ENCODE results near the gene VWA5B2. TPM values are rescaled to one million over a fixed set of nuclear protein-coding genes. Genes with fewer than 3 reads are reported as not detected.

Gene VWA5B2
- total and polyA plus RNA-seq, 9 of the 15 experiments (the other 6 are each of a cell fraction or from before 2014, with no cell fraction given), result 0.04 TPM; not detected in 8

- TF ChIP-seq, protein P1, sequence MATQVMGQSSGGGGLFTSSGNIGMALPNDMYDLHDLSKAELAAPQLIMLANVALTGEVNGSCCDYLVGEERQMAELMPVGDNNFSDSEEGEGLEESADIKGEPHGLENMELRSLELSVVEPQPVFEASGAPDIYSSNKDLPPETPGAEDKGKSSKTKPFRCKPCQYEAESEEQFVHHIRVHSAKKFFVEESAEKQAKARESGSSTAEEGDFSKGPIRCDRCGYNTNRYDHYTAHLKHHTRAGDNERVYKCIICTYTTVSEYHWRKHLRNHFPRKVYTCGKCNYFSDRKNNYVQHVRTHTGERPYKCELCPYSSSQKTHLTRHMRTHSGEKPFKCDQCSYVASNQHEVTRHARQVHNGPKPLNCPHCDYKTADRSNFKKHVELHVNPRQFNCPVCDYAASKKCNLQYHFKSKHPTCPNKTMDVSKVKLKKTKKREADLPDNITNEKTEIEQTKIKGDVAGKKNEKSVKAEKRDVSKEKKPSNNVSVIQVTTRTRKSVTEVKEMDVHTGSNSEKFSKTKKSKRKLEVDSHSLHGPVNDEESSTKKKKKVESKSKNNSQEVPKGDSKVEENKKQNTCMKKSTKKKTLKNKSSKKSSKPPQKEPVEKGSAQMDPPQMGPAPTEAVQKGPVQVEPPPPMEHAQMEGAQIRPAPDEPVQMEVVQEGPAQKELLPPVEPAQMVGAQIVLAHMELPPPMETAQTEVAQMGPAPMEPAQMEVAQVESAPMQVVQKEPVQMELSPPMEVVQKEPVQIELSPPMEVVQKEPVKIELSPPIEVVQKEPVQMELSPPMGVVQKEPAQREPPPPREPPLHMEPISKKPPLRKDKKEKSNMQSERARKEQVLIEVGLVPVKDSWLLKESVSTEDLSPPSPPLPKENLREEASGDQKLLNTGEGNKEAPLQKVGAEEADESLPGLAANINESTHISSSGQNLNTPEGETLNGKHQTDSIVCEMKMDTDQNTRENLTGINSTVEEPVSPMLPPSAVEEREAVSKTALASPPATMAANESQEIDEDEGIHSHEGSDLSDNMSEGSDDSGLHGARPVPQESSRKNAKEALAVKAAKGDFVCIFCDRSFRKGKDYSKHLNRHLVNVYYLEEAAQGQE (IDR thresholded peaks at IDR 0.05; ENCODE audit: borderline replicate concordance), result peak; percentile 33; the same call in 1 of the 2 replicates
- TF ChIP-seq, protein P1 (CRISPR knock-in tag; IDR thresholded peaks at IDR 0.05; ENCODE audit: low read depth), result no peak
- TF ChIP-seq ZNF518B (CRISPR knock-in tag; IDR thresholded peaks at IDR 0.05), result no peak
- no peak for TF ChIP-seq SMAD1 (IDR thresholded peaks at IDR 0.05; ENCODE audit: low read depth, low read length, partially characterized antibody)
- no peak for TF ChIP-seq NR4A1 (CRISPR knock-in tag; IDR thresholded peaks at IDR 0.05)
- no peak for TF ChIP-seq NR4A1 (tag; IDR thresholded peaks at IDR 0.05)
- no peak for TF ChIP-seq CBX2 (IDR thresholded peaks at IDR 0.05; ENCODE audit: insufficient read depth, low read length, poor library complexity, severe bottlenecking)
- TF ChIP-seq ESRRB (CRISPR knock-in tag; IDR thresholded peaks at IDR 0.05; ENCODE audit: borderline replicate concordance), result no peak
- TF ChIP-seq CTBP1 (IDR thresholded peaks at IDR 0.05; ENCODE audit: borderline replicate concordance), result no peak
- TF ChIP-seq, protein P2, sequence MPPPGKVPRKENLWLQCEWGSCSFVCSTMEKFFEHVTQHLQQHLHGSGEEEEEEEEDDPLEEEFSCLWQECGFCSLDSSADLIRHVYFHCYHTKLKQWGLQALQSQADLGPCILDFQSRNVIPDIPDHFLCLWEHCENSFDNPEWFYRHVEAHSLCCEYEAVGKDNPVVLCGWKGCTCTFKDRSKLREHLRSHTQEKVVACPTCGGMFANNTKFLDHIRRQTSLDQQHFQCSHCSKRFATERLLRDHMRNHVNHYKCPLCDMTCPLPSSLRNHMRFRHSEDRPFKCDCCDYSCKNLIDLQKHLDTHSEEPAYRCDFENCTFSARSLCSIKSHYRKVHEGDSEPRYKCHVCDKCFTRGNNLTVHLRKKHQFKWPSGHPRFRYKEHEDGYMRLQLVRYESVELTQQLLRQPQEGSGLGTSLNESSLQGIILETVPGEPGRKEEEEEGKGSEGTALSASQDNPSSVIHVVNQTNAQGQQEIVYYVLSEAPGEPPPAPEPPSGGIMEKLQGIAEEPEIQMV (tag; conservative IDR thresholded peaks at IDR 0.05; ENCODE audit: low read depth), result no peak
- TF ChIP-seq LARP7 (IDR thresholded peaks at IDR 0.05), result no peak
- TF ChIP-seq MYNN (IDR thresholded peaks at IDR 0.05), result no peak
- TF ChIP-seq MYNN (CRISPR knock-in tag; IDR thresholded peaks at IDR 0.05), result no peak
- TF ChIP-seq ZNF12 (CRISPR knock-in tag; IDR thresholded peaks at IDR 0.05), result no peak
- no peak for TF ChIP-seq ZNF740 (CRISPR knock-in tag; IDR thresholded peaks at IDR 0.05)
- no peak for TF ChIP-seq ZNF740 (tag; IDR thresholded peaks at IDR 0.05)
Measured at GRCh38 chr3:184198509-184198908, 30.9 kb upstream of the VWA5B2 start (continued).

Data from K562 (cell line).